Stimulated activated CD4-positive, alpha-beta T cell treated with anti-CD3 and anti-CD28 coated beads, Interleukin-12 subunit alpha, Interleukin-12 subunit beta, amount 100 ng/mL, for 4 hours (primary cell): ENCODE data around the gene SDHAF4.
"Not testable (repeated sequence)": the region's sequence is repeated elsewhere in the genome, so short reads cannot be mapped to it uniquely, and the experiment has no call there.

Experiments
- DNase-seq: peaks from one replicate; pipeline ENCODE4 v3.0.0-alpha.2; 2020

The SDHAF4 gene

DNA sequence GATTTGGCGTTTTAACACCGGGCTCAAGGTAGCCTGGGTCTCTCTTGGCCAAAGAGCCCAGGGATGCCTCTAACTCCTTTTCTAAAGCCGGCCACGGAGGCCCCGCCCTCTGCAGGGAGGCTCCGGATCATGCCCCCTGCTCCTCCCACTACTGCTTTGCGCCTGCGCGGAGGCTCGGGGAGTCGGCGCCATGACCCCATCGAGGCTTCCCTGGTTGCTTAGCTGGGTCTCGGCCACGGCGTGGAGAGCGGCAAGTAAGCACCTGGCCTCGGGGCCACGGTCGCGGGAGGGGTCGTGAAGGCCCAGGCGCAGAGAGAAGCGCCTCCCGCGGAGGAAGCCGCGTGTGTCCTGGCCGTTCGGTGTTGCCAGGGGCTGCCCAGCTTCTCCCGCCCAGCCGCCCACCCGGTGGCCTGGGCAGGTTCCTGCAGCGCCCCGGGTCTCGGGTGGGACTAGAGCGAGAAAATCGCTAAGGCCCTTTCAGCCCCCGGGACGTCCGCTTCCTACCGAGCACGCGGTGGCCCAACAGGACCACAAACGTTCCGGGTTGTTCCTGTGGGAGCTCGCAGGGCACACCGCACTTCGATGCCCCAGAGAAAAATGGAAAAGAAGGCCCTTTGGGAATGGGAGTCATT, at the start of gene SDHAF4:
Gene SDHAF4 (plus strand): TSS at position 180 of the 632 bp plus-strand sequence. CDS start 11 bp downstream, at position 191.
- DNase-seq: peak; percentile 95

DNA sequence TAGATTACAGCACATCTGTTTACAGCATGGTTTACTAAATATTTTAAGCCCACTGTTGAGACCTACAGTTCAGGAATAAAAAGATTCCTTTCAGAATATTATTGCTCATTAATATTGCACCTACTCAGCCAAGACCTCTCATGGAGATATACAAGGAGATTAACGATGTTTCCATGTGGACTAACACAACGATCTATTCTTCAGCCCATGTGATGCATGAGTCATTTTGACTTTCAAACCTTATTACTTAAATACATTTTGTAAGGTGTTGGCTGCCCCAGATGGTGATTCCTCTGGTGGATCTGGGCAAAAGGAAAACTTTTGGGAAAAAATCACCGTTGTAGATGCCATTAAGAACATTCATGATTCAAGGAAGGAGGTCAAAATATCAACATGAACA, 48.0 kb upstream of the SDHAF4 start:
- DNase-seq: no peak

DNA sequence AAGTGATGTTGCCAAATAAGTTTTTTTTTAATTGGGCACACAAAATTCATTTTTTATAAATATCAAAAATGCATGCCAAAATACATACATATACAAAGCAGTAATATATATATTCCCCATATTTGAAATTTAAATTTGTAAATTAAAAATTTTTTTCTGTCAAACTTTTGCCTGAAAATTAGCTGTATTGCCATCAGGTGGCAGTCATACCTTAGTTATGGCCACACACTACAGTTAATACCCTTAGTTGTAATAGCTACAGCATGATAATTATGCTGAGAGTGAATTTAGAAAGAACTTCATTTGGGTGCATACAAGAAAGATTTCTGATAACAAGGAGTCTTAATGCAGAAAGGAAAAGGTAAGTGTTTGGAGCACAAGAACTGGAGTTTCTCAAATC, 46.2 kb upstream of the SDHAF4 start:
- DNase-seq: no peak

DNA sequence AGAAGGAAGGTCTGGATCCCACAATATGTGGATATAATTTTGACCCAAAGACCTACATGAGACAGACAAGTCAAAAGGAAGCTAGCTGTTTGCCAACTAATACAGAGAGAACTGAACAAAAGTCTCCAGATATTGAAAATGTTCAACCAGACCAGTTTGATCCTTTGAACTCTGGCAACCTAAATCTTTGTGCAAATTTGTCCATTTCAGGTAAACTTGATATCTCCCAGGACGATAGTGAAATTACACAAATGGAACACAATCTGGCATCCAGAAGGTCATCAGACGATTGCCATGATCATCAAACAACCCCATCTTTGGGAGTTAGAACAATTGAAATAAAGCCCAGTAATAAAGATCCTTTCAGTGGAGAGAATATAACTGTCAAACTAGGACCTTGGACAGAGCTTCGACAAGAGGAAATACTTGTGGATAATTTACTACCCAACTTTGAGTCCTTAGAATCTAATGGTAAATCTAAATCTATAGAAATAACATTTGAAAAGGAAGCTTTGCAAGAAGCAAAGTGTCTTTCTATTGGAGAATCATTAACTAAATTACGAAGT, 41.9 kb upstream of the SDHAF4 start:
- no peak for DNase-seq

DNA sequence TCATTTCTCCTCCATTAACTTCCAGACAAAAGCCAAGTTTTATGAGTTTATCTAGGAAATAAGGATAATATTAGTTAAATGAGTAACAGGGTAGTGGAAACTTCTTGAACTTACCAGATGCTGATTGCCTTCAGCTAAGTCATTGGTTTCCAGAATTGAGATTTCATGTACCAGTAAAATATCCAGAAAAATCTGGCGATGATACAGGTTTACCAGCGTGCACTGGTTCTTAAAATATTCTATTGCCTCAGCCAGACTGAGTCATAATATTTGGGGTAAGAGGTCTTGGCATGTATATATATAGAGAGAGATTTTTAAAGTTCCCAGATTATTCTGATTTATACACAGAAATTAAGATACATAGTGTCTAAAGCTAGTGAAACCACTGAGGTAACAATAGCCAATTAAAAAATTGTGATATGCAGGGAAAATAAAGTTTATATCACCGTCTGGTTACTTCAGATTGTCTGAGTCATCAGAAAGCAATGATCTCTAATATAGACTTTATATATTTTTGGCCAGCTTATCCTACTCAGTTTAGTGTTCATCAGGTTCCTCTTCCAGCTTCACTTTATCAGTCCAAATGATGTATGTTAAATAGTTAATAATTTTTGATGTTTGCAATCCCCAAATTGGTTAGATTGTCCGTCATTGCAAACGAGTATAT, 39.5 kb upstream of the SDHAF4 start:
- DNase-seq: no peak

DNA sequence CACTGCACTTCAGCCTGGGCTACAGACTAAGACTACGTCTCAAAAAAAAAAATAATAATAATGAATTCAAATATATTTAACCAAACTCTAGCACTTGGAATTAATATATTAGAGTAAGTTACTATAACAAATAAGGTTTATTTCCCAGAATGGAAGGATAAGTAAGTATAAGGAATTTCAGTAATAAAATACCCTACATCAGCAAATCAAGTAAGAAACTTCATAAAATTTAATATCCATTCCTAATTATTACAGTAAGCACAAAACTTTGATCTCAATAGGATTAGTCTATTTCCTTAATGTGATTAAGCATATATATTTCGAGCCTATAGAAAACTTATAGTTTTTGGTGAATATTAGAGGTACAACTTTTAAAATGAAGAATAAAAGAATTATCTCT, 36.7 kb upstream of the SDHAF4 start:
- no peak for DNase-seq

DNA sequence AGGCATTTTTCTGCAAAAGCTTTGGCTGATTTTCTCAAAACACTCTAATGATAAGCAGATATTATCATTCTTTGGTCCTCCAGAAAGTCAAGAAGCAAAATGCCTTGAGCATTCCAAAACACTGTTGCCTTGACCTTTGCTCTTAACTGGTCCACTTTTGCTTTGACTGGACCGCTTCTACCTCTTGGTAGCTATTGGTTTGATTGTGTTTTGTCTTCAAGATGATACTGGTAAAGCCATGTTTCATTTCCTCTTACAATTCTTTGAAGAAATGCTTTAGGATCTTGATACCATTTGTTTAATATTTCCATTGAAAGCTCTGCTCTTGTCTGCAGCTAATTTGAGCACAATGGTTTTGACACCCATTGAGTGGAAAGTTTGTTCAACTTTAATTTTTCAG, 35.6 kb upstream of the SDHAF4 start:
- no peak for DNase-seq

DNA sequence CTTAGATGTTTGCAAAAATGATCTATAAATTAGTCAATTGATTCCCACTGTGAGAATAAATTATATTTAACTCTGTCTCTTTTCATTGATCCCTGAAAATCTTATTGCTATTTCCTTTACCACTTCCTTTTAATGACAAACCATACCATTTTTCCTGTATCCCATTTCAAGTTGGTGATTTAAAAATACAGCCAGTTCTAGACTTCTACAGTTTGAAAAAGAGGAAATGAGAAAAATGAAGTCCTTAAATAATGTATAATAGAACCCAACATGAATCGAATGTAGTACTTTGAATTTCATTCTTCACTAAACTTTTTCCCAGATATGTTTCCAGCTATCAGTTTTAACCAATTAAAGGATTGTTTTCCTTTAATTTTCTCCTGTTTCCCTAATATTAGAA, 29.5 kb upstream of the SDHAF4 start:
- DNase-seq: no peak

DNA sequence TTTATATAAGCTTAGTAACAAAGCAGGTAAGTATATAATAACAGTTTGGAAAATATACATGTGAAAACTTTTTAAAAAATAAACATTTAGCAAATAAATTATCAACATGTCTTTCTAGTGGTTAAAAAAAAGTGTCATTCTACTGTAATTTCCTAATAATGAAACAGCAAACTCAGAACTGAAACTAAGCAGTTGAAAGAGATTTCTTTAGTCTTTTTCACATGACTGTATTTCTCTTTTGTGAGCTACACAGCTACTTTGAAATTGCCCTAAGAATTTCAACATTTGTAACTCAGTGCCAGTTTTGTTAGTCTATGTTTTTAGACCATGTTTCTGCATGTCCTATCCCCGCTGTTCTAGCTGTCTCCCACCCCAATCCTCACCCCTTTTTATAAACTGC, 28.4 kb upstream of the SDHAF4 start:
- DNase-seq: no peak

DNA sequence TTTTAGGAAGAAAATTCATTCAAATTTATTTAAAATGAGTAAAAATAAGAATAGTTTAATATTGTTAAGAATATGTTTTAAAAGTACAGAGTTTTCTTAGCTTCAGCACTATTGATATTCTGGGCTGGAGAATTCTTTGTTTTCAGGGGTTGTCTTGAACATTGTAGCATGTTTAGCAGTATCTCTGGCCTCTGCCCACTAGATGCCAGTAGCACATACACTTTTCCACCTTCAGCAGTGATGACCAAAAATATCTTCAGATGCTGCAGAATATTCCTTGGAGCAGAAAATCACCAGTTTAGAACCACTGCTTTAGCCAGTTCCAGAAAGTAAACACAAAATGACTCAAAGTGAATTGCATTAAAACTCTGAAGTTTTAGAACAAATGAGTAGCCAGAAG, 19.4 kb upstream of the SDHAF4 start:
- DNase-seq: no peak

DNA sequence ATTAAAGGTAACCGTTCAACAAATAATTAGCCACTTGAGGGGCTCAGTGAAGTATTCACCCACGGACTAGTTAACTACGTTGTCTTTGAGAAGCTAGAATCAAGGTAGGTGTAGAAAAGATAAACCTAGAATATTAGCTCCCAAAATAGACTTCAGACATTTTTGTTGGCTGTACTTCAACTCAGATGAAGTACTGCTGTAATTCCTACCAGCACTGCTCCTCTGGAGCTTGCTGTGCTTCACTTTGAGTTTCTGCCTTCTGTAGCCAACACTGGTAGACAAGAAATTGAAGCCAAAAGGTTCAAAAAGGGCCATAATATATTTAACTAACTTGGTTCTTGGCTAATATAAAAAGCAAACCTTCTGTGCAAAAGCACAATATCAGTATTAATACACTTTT, 18.8 kb upstream of the SDHAF4 start:
- no peak for DNase-seq

DNA sequence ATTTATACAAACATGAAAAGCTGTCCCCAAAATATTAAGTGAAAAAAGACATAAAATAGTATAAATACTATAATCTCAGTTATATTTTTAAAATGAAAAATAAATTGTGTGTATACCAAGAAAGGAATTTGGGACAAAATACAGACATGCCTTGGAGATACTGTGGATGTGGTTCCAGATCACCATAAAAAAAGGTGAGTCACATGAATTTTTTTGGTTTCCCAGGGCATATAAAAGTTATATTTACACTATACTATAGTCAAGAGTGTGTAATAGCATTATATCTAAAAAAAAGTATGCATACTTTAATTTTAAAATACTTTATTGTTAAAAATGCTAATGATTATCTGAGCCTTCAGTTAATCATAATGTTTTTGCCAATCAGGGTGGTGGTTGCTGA, 17.4 kb upstream of the SDHAF4 start:
- no peak for DNase-seq

DNA sequence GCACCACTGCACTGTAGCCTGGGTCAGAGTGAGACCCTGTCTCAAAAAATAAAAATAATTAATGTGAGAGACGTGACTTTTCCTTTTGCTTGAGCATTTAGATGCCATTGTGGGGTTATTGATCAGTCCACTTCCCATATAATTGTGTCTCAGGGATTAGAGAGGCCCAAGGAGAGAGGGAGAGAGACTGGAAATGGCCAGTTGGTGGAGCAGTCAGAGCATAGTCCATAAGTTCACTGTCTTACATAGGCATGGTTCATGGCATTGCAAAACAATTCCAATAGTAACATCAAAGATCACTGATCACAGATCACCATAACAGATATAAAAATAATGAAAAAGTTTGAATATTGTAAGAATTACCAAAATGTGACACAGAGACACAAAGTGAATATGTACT, 15.2 kb upstream of the SDHAF4 start:
- DNase-seq: no peak

DNA sequence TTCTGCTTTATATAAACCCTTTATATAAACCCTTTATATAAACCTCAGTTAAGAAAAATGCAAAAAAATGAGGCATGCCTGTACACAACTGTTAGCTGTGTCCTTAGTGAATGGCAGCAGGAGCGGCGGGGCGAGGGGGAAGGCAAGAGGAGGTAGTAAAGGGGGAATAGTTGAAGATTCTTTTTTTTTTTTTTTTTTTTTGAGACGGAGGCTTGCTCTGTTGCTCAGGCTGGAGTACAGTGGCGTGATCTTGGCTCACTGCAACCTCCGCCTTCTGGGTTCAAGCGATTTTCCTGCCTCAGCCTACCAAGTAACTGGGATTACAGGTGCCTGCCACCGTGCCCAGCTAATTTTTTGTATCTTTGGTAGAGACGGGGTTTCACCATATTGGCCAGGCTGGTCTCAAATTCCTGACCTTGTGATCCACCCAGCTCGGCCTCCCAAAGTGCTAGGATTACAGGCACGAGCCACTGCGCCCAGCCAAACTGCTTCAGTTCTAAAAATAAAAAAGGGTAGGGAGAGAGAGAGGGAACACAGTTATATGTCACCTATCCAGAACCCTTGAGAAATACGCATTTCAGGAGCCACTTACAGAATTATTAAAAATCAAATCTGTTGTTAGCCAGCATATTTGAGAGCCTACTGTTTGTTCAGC, 14.3 kb upstream of the SDHAF4 start:
- not testable (repeated sequence) for DNase-seq

DNA sequence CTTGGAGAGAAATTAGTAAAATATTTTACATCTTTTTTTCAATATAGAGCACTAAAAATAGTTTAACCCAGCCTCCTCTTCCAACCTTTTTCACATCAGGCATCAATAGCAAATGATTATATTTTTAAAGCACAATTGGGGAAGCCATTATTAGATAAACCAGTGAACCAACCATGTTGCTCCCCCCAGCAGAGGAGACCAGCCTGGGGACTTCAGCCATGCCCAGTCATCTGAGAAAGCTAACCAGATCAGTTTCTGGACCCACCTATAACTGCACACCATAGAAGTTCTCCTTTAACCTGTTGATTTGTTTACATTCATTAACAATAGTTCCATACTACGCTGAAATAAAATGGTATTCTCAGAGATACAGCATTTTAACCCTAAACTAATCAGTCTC, 13.8 kb upstream of the SDHAF4 start:
- no peak for DNase-seq

DNA sequence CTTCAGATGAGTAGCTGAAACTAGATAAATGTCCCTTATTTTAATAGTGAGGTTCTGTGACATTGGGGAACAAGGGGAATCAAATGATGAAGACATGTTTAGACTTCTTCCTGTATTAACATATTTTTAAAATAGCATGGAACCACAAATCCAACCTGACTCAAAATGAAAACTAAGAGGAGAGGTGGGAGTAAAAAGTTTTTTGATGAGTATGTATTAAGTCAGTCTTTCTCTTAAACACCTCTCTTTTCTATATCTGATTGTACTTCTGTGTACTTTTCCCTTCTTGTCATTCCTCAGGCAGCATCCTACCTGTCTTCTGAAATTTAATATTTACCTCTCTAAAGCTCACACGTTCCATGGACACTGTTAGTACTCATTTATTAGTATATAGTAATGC, 8.7 kb upstream of the SDHAF4 start:
- DNase-seq: no peak

DNA sequence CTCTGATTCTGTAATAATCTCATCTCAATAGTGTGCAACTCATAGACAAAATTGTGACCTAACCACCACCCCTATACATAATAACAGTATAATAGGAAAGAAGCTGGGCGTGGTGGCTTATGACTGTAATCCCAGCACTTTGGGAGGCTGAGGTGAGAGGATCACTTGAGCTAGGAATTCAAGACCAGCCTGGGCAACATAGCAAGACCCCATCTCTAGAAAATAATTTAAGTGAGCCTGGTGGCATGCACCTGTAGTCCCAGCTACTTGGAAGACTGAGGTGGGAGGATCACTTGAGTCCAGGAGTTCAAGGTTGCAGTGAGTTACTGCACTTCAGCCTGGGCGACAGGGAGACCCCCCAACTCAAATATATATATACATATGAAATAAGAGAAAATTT, 4.3 kb upstream of the SDHAF4 start:
- DNase-seq: not testable (repeated sequence)

DNA sequence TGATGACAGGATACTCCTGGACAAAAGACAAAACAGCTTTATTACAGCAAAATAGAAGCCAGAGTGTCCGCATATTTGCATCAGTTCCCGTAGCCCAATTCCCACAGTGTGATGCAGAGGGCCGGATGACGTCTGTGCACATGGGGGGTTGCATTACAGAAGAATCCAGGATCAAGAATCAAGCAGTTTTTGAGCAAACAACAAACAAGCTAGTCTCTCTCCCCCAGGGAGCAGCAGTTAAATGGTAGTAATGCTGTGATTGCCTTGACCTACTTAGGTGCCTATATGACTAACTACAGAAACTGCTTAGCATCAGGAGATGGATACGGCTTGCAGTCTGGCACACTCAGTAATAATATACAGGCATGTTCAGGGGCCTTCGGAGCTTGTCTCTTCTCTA, 3.2 kb upstream of the SDHAF4 start:
- no peak for DNase-seq

DNA sequence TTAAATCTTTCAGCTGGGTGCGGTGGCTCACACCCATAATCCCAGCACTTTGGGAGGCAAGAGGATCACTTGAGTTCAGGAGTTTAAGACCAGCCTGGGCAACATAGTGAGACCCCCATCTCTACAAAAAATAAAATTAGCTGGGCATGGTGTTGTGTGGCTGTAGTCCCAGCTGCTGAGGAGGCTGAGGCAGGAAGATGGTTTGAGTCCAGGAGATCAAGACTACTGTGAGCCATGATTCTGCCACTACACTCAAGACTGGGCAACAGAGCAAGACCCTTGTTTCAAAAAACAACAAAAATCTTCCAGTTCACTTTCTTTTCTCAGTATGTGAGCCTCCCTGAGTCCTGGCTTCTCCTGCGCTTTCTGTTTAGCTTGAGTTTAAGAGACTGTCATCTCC, 7.9 kb downstream of the SDHAF4 start:
- DNase-seq: no peak

DNA sequence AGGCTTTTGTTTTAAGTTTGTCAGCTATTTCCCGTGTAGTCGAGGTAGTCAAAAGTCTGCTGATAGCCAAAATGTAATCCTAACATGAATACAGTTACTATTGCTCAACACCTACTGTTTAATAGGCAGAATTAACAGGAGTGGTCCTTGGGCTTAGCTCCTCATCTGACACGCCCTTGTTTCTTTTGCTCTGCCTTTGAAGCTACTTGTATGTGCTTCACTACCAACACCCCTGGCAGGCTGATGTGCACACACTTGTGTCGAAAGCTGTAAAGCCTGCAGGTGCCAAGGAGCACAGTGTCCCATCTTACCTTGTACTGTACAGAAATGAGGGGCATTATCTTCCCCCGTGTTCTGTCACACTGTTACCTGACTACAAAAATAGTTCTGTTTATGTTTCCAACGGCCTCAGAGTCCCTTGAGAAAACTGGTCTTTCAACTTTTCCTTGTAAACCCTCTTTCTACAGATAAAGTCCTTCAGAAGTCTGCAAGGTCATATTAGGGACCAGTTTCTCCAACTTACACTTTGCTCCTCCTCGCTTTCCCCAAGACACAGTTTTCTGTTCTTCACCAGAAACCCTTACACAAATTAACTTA, 9.3 kb downstream of the SDHAF4 start:
- no peak for DNase-seq

DNA sequence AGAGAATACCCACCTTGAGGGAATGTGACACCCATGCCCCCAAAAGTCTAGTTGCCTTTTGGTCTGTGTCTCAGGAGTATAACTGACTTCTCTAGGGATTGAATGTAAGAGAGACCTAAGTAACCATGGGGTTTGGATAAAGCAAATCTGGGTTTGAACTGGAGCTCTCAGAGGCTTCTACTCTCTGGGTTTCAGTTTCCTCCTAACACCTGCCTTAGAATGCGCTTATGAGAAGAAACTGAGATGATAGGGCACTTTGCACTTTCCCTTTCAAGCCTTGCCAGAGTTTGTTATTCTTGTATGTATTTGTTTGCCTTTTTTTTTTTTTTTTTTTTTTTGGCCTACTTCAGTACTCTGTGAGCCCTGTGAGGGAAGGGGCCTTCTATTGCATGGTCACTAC, 19.4 kb downstream of the SDHAF4 start:
- no peak for DNase-seq

DNA sequence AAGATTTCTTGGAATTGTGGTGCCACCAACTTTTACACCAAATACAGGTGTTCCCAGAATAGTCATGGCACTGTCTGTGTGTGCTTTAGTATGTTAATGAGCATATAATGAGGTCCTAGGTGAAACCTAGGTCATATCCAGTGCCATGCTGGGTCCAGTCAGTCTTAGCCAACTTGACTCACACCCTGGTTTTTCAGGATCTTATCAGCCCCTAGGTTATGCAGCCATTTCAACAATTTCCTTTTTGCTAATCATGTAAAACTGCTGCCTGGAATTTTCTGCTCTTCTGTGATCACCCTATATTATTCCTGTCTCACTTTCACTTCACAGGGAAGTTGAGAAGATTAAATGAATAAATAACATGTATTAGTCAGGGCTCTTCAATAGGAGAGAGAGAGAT, 23.7 kb downstream of the SDHAF4 start:
- no peak for DNase-seq

DNA sequence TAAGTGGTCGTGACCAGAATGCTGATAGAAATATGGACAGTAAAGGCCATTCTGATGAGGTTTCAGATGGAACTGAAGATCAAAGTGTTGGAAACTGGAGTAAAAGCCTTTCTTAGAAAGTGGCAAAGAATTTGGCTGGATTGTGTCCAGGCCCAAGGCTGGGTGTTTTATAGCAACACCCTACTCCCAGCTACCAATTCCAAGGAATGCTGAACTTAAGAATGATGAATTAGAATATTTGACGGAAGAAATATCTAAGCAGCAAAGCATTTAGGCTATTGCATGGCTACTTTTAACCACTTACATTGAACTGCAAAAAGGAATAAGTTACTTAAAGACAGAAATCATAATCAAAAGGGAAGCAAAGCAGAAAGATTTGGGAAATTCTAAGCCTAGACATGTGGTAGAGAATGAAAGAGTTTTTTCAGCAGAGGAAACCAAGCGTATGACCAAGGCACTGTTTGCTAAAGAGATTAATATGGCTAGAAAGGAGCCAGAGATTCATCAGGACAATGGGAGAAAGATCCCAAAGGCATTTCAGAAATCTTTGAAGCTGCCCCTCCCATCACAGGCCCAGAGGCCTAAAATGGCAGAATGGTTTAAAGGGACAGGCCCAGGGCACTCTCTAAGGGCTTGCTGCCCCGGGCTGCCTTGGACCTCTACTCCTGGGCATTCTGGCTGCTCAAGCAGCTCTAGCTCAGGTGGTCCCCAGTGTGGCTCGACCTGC, 25.8 kb downstream of the SDHAF4 start:
- DNase-seq: no peak
